Activated CD8-positive, alpha-beta memory T cell treated with anti-CD3 and anti-CD28 coated beads, Interleukin-2, amount 50 U/mL, for 24 hours (primary cell): ENCODE data around the gene IRX6.

Experiments used
- DNase-seq: peaks from one replicate; pipeline ENCODE4 v3.0.0-alpha.2; 2020; ENCODE audit errors: extremely low read depth

IRX6 gene

DNA sequence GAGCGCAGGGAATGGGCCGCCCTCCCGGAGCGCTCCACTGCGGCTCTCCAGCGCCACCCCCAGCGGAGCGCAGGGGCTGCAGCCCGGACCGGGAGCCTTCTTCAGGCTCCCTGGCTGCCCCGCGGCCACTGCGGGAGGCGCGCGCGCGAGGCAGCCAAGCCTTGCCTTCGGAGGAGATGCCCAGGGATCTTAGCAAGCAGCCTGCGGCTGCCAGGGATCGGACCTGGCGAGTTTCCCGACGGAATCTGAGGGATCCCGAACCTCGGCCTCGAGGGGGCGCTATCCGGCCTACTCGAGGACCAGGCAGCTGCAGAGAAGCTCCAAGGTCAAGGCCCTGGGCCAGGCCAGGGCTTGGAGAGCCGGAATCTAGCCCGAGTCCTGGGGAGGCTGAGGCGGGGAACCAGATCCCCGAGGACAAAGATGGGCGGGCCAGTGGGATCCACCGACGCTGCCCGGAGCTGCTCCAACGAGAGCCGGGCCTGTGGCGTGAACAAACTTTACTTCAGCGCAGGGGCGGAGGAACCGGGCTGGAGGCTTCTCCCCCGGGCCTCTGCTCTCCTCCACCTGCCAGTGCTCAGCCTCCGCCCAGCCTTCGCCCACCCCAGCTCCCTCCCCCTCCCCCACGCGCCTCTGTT, at the start of gene IRX6:
TSS of gene IRX6 (plus strand) at position 567 of the 635 bp plus-strand sequence. CDS start 889 bp downstream, outside the sequence.
- DNase-seq = no peak

- no peak for DNase-seq
Observed at GRCh38 chr16:55274391-55274790, 49.6 kb upstream of the IRX6 start.

- no peak for DNase-seq
Observed at GRCh38 chr16:55275167-55275566, 48.8 kb upstream of the IRX6 start.

GRCh38 chr16:55275869-55276268, 48.1 kb upstream of the IRX6 start:
- no peak for DNase-seq

- DNase-seq = no peak
Observed at GRCh38 chr16:55277536-55277935, 46.5 kb upstream of the IRX6 start.

DNA sequence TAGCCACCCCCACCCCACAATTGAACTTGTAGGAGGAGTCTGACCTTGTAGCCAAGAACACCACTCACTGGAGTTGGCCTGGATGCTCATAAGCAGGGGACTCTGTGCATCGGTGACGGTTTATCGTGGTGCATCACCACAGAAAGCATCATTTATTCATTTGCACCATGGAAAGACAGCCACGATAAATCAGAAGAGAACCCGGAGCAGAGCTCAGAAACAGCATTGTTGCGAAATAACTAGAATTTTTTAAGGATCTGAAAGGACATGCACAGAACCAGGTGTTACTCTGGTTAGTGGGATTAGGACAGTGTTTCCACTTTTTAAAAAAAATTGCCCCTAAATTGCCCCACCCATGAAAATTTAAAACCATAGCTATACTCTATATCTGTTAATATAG, 44.4 kb upstream of the IRX6 start:
- DNase-seq = no peak

DNA sequence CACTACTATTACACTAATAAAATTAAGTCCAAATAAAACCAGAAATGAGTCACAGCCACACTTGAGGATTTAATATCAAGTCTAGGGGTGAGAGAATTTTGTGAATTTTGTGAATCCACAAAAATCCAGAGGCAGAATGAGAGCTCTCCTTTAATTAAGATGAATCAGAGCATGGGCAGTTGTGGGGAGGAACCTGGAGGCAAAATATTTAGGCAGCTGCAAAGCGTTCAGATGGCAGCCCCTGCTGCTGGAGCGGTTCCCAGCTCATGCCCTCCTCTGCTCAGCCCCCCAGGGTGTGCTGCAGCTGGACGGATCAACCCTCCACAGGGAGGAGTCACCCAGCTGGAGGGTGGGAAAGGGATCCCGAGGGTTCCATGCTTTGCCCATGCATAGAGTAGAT, 43.4 kb upstream of the IRX6 start:
- DNase-seq = no peak

DNA sequence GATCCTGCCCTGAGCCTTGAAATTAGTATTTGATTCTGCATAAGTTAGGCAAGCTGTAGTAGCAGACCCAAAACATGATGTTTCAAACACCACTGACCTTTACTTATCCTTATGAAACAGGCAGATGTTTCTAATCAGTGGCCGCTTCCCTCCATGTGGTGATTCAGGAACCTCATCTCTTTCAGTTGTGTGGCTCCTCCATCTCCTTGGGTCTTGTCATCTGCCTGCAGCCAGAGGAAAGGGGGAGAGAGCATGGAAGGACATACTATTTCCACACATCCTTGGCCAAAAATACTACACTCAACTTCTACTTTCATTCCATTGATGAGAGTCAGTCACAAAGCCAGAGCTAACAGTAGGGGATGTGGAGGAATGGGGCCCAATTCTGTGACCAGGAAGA, 41.6 kb upstream of the IRX6 start:
- no peak for DNase-seq

DNA sequence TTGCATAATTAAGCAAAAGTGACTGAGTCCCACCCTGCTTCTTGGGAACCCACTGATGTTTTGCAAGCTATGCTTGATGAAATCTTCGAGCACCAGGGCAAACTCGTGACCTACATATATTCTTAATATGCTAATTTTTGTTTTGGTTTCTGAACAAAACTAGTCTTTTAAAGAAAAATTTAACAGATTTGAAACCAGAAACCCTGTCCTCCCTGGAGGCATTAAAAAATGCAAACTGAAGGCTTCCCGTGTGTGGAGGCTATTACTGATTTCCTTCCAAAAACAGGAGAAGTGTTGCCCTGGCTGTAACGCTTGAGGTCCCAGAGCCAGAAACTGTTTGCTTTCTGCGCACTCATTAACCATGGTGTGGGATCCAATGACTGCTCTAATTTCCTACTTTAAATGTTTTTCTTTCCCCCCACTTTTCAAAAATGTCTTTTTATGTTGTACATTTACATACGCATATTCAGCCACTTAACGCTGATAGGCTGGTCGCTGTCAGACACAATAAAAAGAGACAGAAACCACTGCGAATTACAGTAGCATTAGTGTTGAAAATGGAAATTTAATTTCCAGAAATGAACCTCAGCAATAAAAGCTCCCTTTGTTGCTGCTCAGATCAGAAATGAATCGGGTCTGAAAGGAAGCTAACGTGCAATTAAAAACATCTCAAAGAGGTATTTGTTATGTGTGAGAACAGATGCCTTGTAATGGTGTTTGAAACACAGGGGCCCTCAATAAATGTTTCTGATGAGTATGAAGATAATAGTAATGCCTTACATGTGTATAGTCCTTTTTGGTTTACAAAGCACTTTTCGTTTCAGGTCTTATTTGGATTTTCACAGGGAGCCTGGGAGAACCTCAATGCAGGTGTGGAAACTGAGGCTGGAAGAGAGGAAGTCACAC, 39.9 kb upstream of the IRX6 start:
- DNase-seq = no peak

- DNase-seq = no peak
Observed at GRCh38 chr16:55284718-55285099, 39.3 kb upstream of the IRX6 start.

DNA sequence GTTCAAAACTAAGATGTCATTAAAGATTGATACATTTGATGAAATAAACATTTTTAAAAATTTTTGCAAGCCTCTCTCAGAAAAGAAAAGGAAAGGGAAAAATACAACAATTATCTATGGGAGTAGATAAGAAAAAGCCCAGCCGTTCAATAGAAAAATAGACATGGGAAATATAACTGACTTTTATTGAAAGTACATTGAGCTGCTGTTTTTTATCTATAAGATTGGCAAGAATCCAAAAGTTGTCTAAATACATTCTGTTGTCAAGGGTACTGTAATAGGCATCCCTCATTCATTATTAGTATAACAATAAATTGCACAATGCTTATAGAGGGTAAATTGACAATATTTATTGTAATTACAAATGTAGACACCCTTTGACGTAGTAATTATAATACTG, 38.4 kb upstream of the IRX6 start:
- no peak for DNase-seq

DNA sequence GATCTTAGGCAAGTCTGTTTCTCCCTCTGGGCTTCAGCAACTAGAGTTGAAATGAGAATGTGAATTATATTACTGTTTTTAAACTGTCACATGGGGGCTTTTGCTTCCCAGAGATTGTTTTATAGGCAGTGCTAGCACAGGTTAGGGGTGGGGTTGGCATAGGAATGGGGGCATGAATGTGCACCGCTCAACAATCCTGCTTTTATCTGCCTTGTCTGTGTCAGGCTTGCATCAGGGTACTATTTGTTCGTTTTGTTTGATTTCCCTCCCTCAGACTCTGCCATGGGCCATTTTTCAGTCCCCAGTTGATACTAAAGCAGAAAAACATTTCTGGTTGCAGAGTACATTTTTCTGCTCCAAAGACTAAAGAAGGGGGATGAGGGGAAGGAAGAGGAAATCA, 34.6 kb upstream of the IRX6 start:
- DNase-seq = no peak

GRCh38 chr16:55291847-55292246, 32.2 kb upstream of the IRX6 start:
- no peak for DNase-seq

DNA sequence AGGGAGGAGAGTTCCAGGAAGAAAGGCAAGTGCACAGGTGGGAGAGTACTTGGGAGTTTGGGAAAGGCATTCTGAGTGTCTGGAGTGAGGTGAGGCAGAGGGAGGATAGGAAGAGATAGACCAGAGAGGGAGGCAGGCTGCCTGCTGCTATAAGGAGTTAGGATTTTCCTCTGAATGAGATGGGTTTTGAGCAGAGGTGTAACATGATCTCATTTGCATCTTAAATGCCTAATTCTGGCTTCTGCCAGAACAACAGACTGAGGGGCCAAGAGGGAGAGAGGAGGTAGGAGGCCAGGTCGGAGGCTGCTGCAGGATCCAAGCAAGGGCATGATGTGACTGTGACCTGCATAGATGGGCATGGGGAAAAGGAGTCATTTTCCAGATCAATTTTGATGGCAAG, 31.5 kb upstream of the IRX6 start:
- no peak for DNase-seq

GRCh38 chr16:55294129-55294528, 29.9 kb upstream of the IRX6 start:
- DNase-seq = no peak

- no peak for DNase-seq
Observed at GRCh38 chr16:55294931-55295342, 29.1 kb upstream of the IRX6 start.

DNA sequence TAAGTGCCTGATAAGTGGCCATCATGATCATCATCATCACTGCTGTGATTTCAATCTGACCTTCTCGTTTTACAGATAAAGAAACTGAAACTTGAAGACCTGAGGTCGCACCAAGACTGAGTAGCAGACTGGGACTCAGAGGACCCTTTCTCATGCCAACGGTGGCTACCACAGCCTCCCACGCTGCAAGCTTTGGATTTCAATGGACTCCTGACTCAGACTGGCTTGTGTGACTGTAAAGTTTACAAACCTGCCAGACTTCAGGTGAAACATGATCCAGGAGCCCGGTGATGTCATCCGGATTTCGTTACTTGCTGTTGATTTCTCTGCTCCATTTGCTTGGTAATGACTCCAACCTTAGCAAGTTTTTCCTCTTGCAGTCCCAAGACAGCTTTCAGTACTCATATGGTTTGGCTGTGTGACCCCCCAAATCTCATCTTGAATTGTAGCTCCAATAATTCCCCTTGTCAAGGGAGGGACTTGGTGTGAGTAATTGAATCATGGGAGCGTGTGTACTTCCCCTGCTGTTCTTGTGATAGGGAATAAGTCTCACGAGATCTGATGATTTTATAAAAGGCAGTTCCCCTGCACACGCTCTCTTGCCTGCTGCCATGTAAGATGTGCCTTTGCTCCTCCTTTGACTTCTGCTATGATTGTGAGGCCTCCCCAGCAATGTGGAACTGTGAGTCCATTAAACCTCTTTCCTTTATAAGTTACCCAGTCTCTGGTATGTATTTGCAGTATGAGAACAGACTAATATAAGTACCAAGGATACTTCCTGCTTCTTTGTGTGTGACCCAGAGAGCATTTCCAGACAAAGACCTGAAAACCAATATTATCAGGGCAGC, 26.7 kb upstream of the IRX6 start:
- no peak for DNase-seq

DNA sequence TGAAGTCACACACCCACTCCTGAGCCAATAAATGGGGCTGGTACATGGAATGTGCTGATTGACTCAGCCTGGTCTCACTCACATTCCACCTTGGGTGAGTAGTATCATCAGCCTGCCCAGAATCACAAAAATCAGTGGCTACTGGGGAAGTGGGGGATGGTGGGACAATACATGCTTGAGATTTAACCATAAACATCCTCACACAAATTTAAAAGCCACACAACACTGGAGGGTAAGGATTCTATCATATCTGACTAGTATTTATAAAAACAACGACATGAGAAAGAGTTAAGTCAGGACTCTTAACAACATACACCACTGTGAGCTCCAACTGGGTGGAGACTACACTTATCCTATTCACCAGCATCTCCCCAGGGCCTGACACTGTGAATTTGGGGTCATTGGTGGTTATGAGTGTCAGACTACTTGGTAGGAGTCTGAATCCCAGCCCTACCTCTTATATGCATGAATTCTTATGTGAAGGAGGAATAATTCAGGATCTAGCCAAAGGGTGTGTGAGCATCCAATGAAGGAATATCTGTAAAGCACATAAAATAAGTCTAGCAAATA, 26.0 kb upstream of the IRX6 start:
- DNase-seq = no peak

- no peak for DNase-seq
Observed at GRCh38 chr16:55301385-55302008, 22.5 kb upstream of the IRX6 start.

DNA sequence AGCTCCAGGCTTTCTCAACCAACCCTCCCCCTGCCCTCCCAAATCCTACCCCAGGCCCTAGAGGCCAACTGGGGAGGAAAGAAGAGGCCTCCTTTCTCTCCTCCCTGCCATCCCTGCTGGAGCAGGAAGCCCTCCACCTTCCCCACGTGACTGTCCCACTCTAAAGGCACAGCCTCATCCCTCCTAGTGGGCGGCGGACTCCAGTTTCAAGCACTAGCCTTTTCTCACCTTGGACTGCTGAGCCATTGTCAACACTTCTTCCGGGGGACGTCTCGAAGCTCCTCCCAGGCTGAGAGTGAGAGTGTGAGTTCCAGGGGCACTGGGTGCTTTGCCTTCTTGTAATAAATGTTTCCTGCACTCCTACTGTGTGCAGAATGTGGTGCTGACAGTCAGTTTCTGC, 21.4 kb upstream of the IRX6 start:
- no peak for DNase-seq

DNA sequence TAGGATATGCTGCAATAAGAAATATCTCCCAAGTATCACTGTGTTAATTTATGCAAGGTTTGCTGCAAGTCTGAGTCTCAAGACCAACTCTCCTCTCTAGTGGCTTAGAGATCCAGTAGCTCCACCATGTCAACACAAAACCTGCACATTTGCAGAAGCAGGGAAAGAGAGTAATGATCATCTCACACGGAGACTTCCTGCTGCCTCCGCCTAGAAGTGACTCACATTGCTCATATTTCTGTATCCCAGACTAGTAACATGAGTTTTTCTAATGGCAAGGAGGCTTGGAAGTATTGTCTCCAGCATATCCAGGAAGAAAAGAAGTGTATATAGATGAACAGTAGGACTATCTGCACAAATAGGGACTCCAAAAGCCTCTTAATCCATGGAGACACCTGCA, 15.0 kb upstream of the IRX6 start:
- DNase-seq = no peak

DNA sequence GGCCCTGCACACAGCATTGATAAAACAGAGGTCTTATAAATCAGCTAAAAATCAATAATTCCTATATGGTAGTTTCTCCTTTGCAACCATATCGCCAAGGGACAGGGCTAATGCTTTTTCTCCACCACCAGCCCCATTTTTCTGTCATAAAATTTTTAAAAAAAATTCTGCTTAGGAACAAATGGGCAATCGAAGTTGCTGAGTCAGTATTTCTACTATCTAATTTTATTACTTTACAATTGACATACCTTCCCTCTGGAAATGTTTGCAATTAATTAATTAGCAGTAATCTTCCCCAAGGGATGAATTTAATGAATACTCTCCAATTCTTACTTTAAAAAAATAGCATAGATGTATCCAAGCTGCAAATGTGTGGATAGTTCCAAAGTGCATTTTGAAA, 1.7 kb upstream of the IRX6 start:
- no peak for DNase-seq
